Caco-2 (cell line): ENCODE measurements around the gene GAP43. TPM values are rescaled to one million over a fixed set of nuclear protein-coding genes. Genes with fewer than 3 reads are reported as not detected.

Source experiments
- BruUV-seq: library from RNA; stranded (reverse); fragments of 400-500 nt; replicated peaks from 2 replicates; lab custom pipeline; 2021; lab: Mats Ljungman, UMichigan
- CTCF ChIA-PET: fragments of 300-600 bp; sonication (Branson Sonifier 250); formaldehyde crosslinking; loops from one replicate; lab custom pipeline; 2022; ENCODE audit warnings: antibody characterized with exemption; lab: Charles Lee
- POLR2A ChIA-PET: fragments of 300-600 bp; sonication (Branson Sonifier 250); formaldehyde crosslinking; loops from one replicate; lab custom pipeline; 2022; ENCODE audit warnings: antibody characterized with exemption; lab: Charles Lee
- DNase-seq, 2 experiments: peaks; one replicate each; pipeline versions ENCODE4 v3.0.0 to v3.0.0-alpha.2; 2020 to 2022
- H3K27me3 ChIP-seq: replicated peaks from 2 replicates; pipeline ENCODE4 v1.6.0; 2011; ENCODE audit warnings: low read length; ENCODE audit not compliant: control insufficient read depth, insufficient read depth
- H3K36me3 ChIP-seq: 2 replicates; pipeline ENCODE4 v1.5.1; 2011; ENCODE audit warnings: low read length; ENCODE audit not compliant: control insufficient read depth, insufficient read depth
- H3K4me1 ChIP-seq: fragments of 250-450 bp; sonication (Bioruptor Pico); 2 replicates; pipeline ENCODE4 v1.5.1; 2020; ENCODE audit warnings: mild to moderate bottlenecking
- H3K4me3 ChIP-seq: 2 replicates; pipeline ENCODE4 v1.5.1; 2011; ENCODE audit warnings: low read depth, mild to moderate bottlenecking, control low read depth, low read length
- H3K9me3 ChIP-seq: fragments of 250-450 bp; sonication (Bioruptor Pico); 2 replicates; pipeline ENCODE4 v1.5.1; 2020; ENCODE audit warnings: mild to moderate bottlenecking, moderate library complexity
- H3K27ac Mint-ChIP-seq: one replicate; pipeline ENCODE4 v1.8.0; 2022; ENCODE audit warnings: mixed read lengths; ENCODE audit not compliant: unreplicated experiment
- H3K27me3 Mint-ChIP-seq: one replicate; pipeline ENCODE4 v1.8.0; 2022; ENCODE audit warnings: mixed read lengths; ENCODE audit not compliant: insufficient read depth, unreplicated experiment
- H3K36me3 Mint-ChIP-seq: one replicate; pipeline ENCODE4 v1.8.0; 2022; ENCODE audit warnings: mild to moderate bottlenecking, mixed read lengths; ENCODE audit not compliant: insufficient read depth, unreplicated experiment
- H3K4me1 Mint-ChIP-seq: one replicate; pipeline ENCODE4 v1.8.0; 2022; ENCODE audit warnings: low read depth, mixed read lengths; ENCODE audit not compliant: unreplicated experiment
- H3K4me3 Mint-ChIP-seq: one replicate; pipeline ENCODE4 v1.8.0; 2022; ENCODE audit warnings: mild to moderate bottlenecking, moderate library complexity, mixed read lengths; ENCODE audit not compliant: unreplicated experiment
- H3K9me3 Mint-ChIP-seq: one replicate; pipeline ENCODE4 v1.8.0; 2022; ENCODE audit warnings: mixed read lengths; ENCODE audit not compliant: unreplicated experiment
- intact Hi-C: fragments of 100-400 bp; cut with micrococcal nuclease; formaldehyde crosslinking; loops from one replicate; pipeline ENCODE4 v1.10.0; 2022; ENCODE audit not compliant: unreplicated experiment
- total RNA-seq: library from RNA; stranded (reverse); gene quantifications from 2 replicates; pipeline ENCODE4 v1.2.3, GENCODE V29; 2022
- TF ChIP-seq, protein P1 (sequence below), 2 experiments: fragments of 200-600 bp in 1 of 2; IDR thresholded peaks; 1 replicate in 1 of 2; 2 replicates in 1 of 2; pipeline versions ENCODE4 v1.5.1 to v1.8.0; 2011 to 2022; ENCODE audit warnings: antibody characterized with exemption in 1 of 2, control low read depth in 1 of 2, inconsistent platforms in 1 of 2, low read depth in 1 of 2, low read length in 1 of 2, mild to moderate bottlenecking in 1 of 2, moderate library complexity in 1 of 2; ENCODE audit not compliant: insufficient read depth in 1 of 2, severe bottlenecking in 1 of 2, unreplicated experiment in 1 of 2

GAP43 gene
- total RNA-seq, 1 experiment from 2014 or later: not detected

- Mint-ChIP-seq H3K4me1 (no peaks in the 10 kb centered on the region), H3K36me3 (no peaks in the 10 kb centered on the region), H3K4me3 (no peak overlapping the region), H3K9me3 (no peaks in the 10 kb centered on the region), H3K27ac (no peak overlapping the region), H3K27me3 (peaks cover 8% of the 10 kb centered on the region)
- Histone ChIP-seq H3K36me3 (no peaks in the 10 kb centered on the region), H3K27me3 (no peaks in the 10 kb centered on the region), H3K4me3 (no peak overlapping the region), H3K4me1 (no peaks in the 10 kb centered on the region), H3K9me3 (no peaks in the 10 kb centered on the region)
- no peak for DNase-seq
- POLR2A ChIA-PET: no interaction called here
- BruUV-seq: no TSS peak
- CTCF ChIA-PET: no interaction called here
- TF ChIP-seq, protein P1, sequence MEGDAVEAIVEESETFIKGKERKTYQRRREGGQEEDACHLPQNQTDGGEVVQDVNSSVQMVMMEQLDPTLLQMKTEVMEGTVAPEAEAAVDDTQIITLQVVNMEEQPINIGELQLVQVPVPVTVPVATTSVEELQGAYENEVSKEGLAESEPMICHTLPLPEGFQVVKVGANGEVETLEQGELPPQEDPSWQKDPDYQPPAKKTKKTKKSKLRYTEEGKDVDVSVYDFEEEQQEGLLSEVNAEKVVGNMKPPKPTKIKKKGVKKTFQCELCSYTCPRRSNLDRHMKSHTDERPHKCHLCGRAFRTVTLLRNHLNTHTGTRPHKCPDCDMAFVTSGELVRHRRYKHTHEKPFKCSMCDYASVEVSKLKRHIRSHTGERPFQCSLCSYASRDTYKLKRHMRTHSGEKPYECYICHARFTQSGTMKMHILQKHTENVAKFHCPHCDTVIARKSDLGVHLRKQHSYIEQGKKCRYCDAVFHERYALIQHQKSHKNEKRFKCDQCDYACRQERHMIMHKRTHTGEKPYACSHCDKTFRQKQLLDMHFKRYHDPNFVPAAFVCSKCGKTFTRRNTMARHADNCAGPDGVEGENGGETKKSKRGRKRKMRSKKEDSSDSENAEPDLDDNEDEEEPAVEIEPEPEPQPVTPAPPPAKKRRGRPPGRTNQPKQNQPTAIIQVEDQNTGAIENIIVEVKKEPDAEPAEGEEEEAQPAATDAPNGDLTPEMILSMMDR (IDR thresholded peaks at IDR 0.05; ENCODE audit: insufficient read depth in 1 of 2, low read depth in 1 of 2, low read length in 1 of 2, severe bottlenecking in 1 of 2, unreplicated experiment in 1 of 2): no peak
- intact Hi-C loops: no loop called here
These were observed 145.4 kb downstream of the GAP43 start for GRCh38 chr3:115768661-115769060.
